CD4-positive, alpha-beta memory T cell (primary cell): ENCODE data around the gene CSF2. TPM values are rescaled to one million over a fixed set of nuclear protein-coding genes. Genes with fewer than 3 reads are reported as not detected.

Experiments used
- CTCF ChIA-PET: fragments of 350-600 bp; sonication (Branson Sonifier 250); formaldehyde crosslinking; loops from one replicate; lab custom pipeline; 2021; ENCODE audit warnings: inconsistent platforms; ENCODE audit not compliant: partially characterized antibody; lab: Charles Lee
- POLR2A ChIA-PET: fragments of 350-600 bp; sonication (Branson Sonifier 250); formaldehyde crosslinking; loops from one replicate; lab custom pipeline; 2021; ENCODE audit not compliant: partially characterized antibody; lab: Charles Lee
- DNase-seq, 5 donors: peaks; one replicate each; pipeline versions ENCODE4 v3.0.0 to v3.0.0-alpha.2; 2020 to 2022; ENCODE audit warnings: mixed read lengths in 1 of 5
- H3K27ac ChIP-seq: one replicate; pipeline ENCODE4 v1.7.0; 2013; ENCODE audit warnings: low read depth, low read length
- H3K27me3 ChIP-seq: 2 replicates; pipeline ENCODE4 v1.7.0; 2013; ENCODE audit warnings: mild to moderate bottlenecking, low read length, moderate library complexity; ENCODE audit not compliant: insufficient read depth
- H3K36me3 ChIP-seq: 2 replicates; pipeline ENCODE4 v1.7.0; 2013; ENCODE audit warnings: mild to moderate bottlenecking, low read length, moderate library complexity; ENCODE audit not compliant: insufficient read depth
- H3K4me1 ChIP-seq: 2 replicates; pipeline ENCODE4 v1.7.0; 2013; ENCODE audit warnings: mild to moderate bottlenecking, low read length, moderate library complexity; ENCODE audit not compliant: insufficient read depth
- H3K4me3 ChIP-seq, 2 donors: one replicate each; pipeline ENCODE4 v1.7.0; 2013; ENCODE audit warnings: low read length in 2 of 2, mild to moderate bottlenecking in 1 of 2
- H3K9me3 ChIP-seq, 2 donors: one replicate each; pipeline ENCODE4 v1.7.0; 2013; ENCODE audit warnings: low read length in 2 of 2, control low read depth in 1 of 2; ENCODE audit not compliant: control insufficient read depth in 1 of 2
- H3K27ac Mint-ChIP-seq, 7 donors: one replicate each; pipeline ENCODE4 v1.8.0; 2020 to 2021; ENCODE audit warnings: mixed read lengths in 7 of 7, mild to moderate bottlenecking in 6 of 7, inconsistent platforms in 3 of 7, moderate library complexity in 3 of 7
- H3K27me3 Mint-ChIP-seq, 2 donors: one replicate each; pipeline ENCODE4 v1.8.0; 2020 to 2021; ENCODE audit warnings: mixed read lengths in 2 of 2
- H3K36me3 Mint-ChIP-seq, 2 donors: one replicate each; pipeline ENCODE4 v1.8.0; 2020 to 2021; ENCODE audit warnings: mixed read lengths in 2 of 2, inconsistent platforms in 1 of 2, mild to moderate bottlenecking in 1 of 2
- H3K4me1 Mint-ChIP-seq, 4 donors: one replicate each; pipeline ENCODE4 v1.8.0; 2020 to 2021; ENCODE audit warnings: mixed read lengths in 4 of 4, mild to moderate bottlenecking in 1 of 4
- H3K4me3 Mint-ChIP-seq, 8 donors: one replicate each; pipeline ENCODE4 v1.8.0; 2020 to 2021; ENCODE audit warnings: mixed read lengths in 8 of 8, mild to moderate bottlenecking in 7 of 8, moderate library complexity in 6 of 8, inconsistent platforms in 3 of 8
- H3K9me3 Mint-ChIP-seq, 8 donors: one replicate each; pipeline ENCODE4 v1.8.0; 2020 to 2021; ENCODE audit warnings: mixed read lengths in 8 of 8, mild to moderate bottlenecking in 5 of 8, inconsistent platforms in 3 of 8, moderate library complexity in 1 of 8
- intact Hi-C: fragments of 100-400 bp; cut with micrococcal nuclease; formaldehyde crosslinking; loops from one replicate; pipeline ENCODE4 v1.15.1; 2023
- polyA plus RNA-seq, 2 donors: library from polyadenylated mRNA; unstranded; fragments of 300-500 nt; fragmentation: Illumina TruSeq; gene quantifications; one replicate each; pipeline ENCODE4 v1.2.3, GENCODE V29; 2021
- total RNA-seq, 2 experiments: library from RNA; stranded (reverse); gene quantifications; one replicate each; pipeline ENCODE4 v1.2.3, GENCODE V29; 2021

The CSF2 gene
- total and polyA plus RNA-seq, 4 experiments from 2014 or later: 0.77 TPM; not detected in 3

DNA sequence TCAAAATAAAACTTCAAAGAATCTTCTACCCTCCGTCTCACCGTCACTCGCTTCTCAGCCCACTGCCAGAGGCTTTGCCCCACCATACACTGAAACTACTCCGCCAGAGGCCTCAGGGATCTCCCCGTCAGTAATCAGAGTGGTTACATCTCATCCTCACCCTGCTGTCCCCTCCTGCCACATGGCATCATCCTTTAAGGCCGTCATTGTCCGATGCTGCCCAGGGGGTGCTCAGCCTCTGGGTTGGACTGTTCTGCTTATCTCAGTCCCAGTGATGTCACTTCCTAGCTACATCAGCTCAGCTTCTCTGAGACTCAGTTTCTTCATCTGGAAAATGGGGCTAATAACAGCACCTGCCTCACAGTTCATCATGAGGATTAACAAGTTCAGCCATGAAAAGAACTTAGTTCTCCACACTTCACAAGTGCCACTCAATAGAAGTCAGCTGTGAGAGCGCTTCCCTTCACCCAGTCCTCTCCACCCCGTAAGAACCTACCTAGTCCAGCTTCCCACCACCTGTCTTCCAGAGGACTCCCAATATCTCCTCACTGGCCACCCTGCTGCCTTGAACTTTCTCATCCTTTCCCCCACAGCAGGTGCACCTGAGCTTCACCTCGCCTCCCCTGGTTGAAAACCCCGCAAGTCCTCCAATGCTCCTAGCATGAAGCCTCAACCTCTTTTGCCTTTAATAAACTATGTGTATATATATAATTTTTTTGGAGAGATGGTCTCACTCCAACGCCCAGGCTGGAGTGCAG, 15.9 kb upstream of the CSF2 start:
- intact Hi-C loops: no loop called here
- no peak for DNase-seq
- H3K4me1 ChIP-seq: peaks cover 60% of the 10 kb centered on the region
- H3K4me1 Mint-ChIP-seq: peaks cover 32 to 80% (median 54%) of the 10 kb centered on the region in 4 donors
- peak overlapping the region in 2 of 8 donors; percentile 43 to 85 for H3K4me3 Mint-ChIP-seq
- no peaks in the 10 kb centered on the region for H3K36me3 ChIP-seq
- peak overlapping the region; percentile 68 to 99 (median 89) for H3K27ac Mint-ChIP-seq
- H3K27me3 ChIP-seq: no peaks in the 10 kb centered on the region
- peaks cover 0 to 2% (median 0%) of the 10 kb centered on the region in 8 donors for H3K9me3 Mint-ChIP-seq
- CTCF ChIA-PET: interaction anchor here (0.6 to 8.0 kb wide), 6 partner anchors 47 to 542 kb away, joined by 3 to 97 read pairs (median 6); partner anchors contain the start of gene ACSL6
- POLR2A ChIA-PET: interaction anchor here (1.0 to 2.5 kb wide), 2 partner anchors 60 to 261 kb away, joined by 3 to 7 read pairs; partner anchors contain the start of gene FNIP1
- H3K27ac ChIP-seq: no peak overlapping the region
- no peak overlapping the region for H3K4me3 ChIP-seq
- H3K36me3 Mint-ChIP-seq: peaks cover 0 to 3% of the 10 kb centered on the region in 2 donors
- H3K9me3 ChIP-seq: no peaks in the 10 kb centered on the region
- H3K27me3 Mint-ChIP-seq: no peaks in the 10 kb centered on the region

DNA sequence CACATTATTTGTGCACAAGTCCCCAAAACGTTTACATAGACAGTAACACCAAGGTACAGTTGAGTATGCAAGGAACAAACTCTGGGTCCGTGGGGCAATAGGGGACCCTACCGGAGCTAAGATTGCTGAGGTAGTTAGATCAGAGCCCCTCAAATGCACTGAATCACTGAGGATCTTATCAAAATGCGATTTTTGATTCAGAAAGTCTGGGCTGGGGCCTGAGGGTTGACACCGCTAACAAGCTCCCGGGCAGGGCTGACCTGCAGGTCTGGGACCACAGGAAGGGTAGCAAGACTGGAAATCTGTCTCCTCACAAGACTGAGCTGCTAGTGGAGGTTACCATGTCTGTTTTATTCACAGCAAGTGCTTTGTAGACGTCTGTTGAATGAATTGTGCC, 14.9 kb upstream of the CSF2 start:
- CTCF ChIA-PET: interaction anchor here (1.1 to 8.0 kb wide), 4 partner anchors 46 to 469 kb away, joined by 3 to 97 read pairs (median 12); no protein-coding TSS in a partner anchor
- POLR2A ChIA-PET: no interaction called here
- Histone ChIP-seq H3K4me3 (no peak overlapping the region), H3K27me3 (no peaks in the 10 kb centered on the region), H3K27ac (no peak overlapping the region), H3K36me3 (no peaks in the 10 kb centered on the region), H3K9me3 (no peaks in the 10 kb centered on the region), H3K4me1 (peaks cover 66% of the 10 kb centered on the region)
- Mint-ChIP-seq H3K27ac (peak overlapping the region in 6 of 7 donors; percentile 80 to 99 (median 85)), H3K4me1 (peaks cover 38 to 79% (median 61%) of the 10 kb centered on the region in 4 donors), H3K27me3 (no peaks in the 10 kb centered on the region), H3K4me3 (peak overlapping the region in 2 of 8 donors; percentile 8), H3K9me3 (peaks cover 0 to 2% (median 0%) of the 10 kb centered on the region in 8 donors), H3K36me3 (peaks cover 0 to 3% of the 10 kb centered on the region in 2 donors)
- intact Hi-C loops: no loop called here
- DNase-seq: no peak

DNA sequence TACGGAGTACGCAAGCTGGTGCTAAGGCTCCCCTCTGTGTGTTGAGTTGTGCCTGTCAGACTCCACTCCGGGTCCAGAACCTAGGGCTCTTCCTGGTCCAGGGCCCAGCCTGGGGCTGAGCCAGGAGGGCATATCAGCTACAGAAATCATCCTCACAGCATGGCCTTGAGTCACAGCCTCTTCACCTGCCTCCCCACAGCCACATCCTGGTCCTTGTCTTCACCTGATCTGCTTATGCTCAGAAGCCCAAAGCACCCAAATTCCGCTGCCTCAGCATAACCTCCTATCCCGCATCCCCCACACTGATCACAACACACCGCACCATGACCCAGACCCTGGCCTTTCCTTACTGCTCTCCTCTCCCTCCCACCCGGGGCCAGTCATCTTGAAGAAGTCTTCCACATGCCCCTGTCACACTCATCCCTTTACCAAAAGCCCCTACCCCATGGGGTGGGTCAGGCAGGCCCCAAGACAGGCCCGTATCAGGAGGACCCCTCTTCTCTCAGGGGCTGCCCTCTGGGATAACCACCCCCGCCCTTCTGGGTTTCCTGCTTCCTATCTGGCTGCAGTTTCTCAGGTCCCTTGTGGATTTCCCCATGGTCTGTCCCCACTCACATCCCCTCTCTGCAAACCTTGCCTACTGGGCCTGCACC, 14.4 kb upstream of the CSF2 start:
- H3K27ac ChIP-seq: no peak overlapping the region
- H3K9me3 Mint-ChIP-seq: peaks cover 0 to 2% (median 0%) of the 10 kb centered on the region in 8 donors
- H3K4me3 ChIP-seq: no peak overlapping the region
- ChIA-PET POLR2A (no interaction called here), CTCF (interaction anchor here (1.1 to 8.0 kb wide), 3 partner anchors 46 to 470 kb away, joined by 3 to 97 read pairs (median 15); no protein-coding TSS in a partner anchor)
- H3K9me3 ChIP-seq: no peaks in the 10 kb centered on the region
- peaks cover 0 to 3% of the 10 kb centered on the region in 2 donors for H3K36me3 Mint-ChIP-seq
- intact Hi-C loops: no loop called here
- no peaks in the 10 kb centered on the region for H3K27me3 ChIP-seq
- H3K27ac Mint-ChIP-seq: peak overlapping the region; percentile 65 to 99 (median 83)
- H3K4me1 Mint-ChIP-seq: peaks cover 39 to 81% (median 62%) of the 10 kb centered on the region in 4 donors
- peak; percentile 52 to 84 (median 59) for DNase-seq
- peaks cover 66% of the 10 kb centered on the region for H3K4me1 ChIP-seq
- H3K27me3 Mint-ChIP-seq: no peaks in the 10 kb centered on the region
- no peaks in the 10 kb centered on the region for H3K36me3 ChIP-seq
- H3K4me3 Mint-ChIP-seq: peak overlapping the region in 5 of 8 donors; percentile 2 to 52 (median 8)

DNA sequence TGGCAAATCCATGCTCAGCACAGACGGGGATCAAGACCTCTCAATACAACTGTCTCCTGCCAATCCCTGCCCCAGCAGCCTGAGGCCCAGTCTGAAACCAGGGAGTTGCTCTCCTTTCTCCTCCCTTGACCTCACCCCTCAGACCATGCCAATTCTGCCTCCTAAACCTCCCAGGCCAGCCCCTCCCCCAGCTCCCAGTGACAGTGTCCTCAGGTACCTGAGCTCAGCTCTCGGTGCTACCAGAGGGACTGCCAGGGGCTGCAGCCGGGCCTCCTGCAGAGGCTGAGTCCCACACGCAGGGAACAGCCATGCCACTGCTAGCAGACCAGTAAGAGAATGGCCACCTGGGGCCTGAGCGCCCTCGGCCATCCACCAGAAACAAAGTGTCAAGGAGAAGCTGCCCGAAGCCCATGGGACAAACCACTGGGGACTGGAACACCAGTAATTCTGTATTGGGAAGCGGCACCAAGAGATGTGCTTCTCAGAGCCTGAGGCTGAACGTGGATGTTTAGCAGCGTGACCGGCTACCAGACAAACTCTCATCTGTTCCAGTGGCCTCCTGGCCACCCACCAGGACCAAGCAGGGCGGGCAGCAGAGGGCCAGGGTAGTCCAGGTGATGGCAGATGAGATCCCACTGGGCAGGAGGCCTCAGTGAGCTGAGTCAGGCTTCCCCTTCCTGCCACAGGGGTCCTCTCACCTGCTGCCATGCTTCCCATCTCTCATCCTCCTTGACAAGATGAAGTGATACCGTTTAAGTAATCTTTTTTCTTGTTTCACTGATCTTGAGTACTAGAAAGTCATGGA, 13.7 kb upstream of the CSF2 start:
- peaks cover 0 to 3% of the 10 kb centered on the region in 2 donors for H3K36me3 Mint-ChIP-seq
- no peak for DNase-seq
- peak overlapping the region in 1 of 8 donors; percentile 18 for H3K4me3 Mint-ChIP-seq
- Histone ChIP-seq H3K9me3 (no peaks in the 10 kb centered on the region), H3K27me3 (no peaks in the 10 kb centered on the region), H3K4me1 (peaks cover 65% of the 10 kb centered on the region), H3K36me3 (no peaks in the 10 kb centered on the region), H3K4me3 (no peak overlapping the region), H3K27ac (no peak overlapping the region)
- H3K27me3 Mint-ChIP-seq: no peaks in the 10 kb centered on the region
- ChIA-PET CTCF (interaction anchor here (1.3 to 8.0 kb wide), 5 partner anchors 34 to 471 kb away, joined by 3 to 97 read pairs (median 15); partner anchors contain the start of gene ACSL6), POLR2A (no interaction called here)
- peaks cover 37 to 80% (median 61%) of the 10 kb centered on the region in 4 donors for H3K4me1 Mint-ChIP-seq
- intact Hi-C loops: loop anchor here (10.0 kb wide), 1 partner anchor 325 kb away; no protein-coding TSS in a partner anchor
- peaks cover 0 to 2% (median 0%) of the 10 kb centered on the region in 8 donors for H3K9me3 Mint-ChIP-seq
- peak overlapping the region in 6 of 7 donors; percentile 17 to 99 (median 82) for H3K27ac Mint-ChIP-seq

DNA sequence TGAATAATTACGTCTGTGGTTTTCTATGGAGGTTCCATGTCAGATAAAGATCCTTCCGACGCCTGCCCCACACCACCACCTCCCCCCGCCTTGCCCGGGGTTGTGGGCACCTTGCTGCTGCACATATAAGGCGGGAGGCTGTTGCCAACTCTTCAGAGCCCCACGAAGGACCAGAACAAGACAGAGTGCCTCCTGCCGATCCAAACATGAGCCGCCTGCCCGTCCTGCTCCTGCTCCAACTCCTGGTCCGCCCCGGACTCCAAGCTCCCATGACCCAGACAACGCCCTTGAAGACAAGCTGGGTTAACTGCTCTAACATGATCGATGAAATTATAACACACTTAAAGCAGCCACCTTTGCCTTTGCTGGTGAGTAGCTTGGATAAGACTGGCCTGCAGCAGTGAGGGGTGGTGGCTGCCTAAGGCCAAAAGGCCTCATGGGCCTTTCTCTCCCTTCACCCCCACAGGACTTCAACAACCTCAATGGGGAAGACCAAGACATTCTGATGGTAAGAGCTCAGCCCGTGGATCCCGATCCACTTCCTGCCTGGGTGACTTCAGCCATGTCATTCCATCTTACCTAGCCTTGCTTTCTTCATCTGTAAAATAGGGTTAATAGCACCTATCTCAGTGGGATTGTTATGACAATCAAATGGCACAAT, 13.0 kb upstream of the CSF2 start, which contains the start of gene IL3:
Gene IL3 (plus strand): TSS at position 155 of the 661 bp plus-strand sequence. CDS start 52 bp downstream, at position 207.
- peaks cover 63% of the 10 kb centered on the region for H3K4me1 ChIP-seq
- Mint-ChIP-seq H3K4me1 (peaks cover 33 to 80% (median 60%) of the 10 kb centered on the region in 4 donors), H3K36me3 (peaks cover 0 to 3% of the 10 kb centered on the region in 2 donors), H3K9me3 (peaks cover 0 to 2% (median 0%) of the 10 kb centered on the region in 8 donors), H3K4me3 (peak within 1 kb of the TSS in 1 of 8 donors; percentile 18), H3K27ac (peak within 1 kb of the TSS in 6 of 7 donors; percentile 17 to 99 (median 82)), H3K27me3 (no peaks in the 10 kb centered on the region)
- DNase-seq: no peak
- no peaks in the 10 kb centered on the region for H3K9me3 ChIP-seq
- ChIA-PET POLR2A (no interaction called here), CTCF (interaction anchor here (0.9 to 8.0 kb wide), 16 partner anchors 10 to 471 kb away, joined by 3 to 97 read pairs (median 6); partner anchors contain the start of genes ACSL6, CSF2 and SLC22A5)
- H3K36me3 ChIP-seq: no peaks in the 10 kb centered on the region
- H3K27ac ChIP-seq: no peak within 1 kb of the TSS
- intact Hi-C loops: loop anchor here (10.0 kb wide), 1 partner anchor 324 kb away; no protein-coding TSS in a partner anchor
- no peak within 1 kb of the TSS for H3K4me3 ChIP-seq
- H3K27me3 ChIP-seq: no peaks in the 10 kb centered on the region
